Measurements from ENCODE around the gene AP1AR. TPM values are rescaled to one million over a fixed set of nuclear protein-coding genes. Genes with fewer than 3 reads are reported as not detected.

The AP1AR gene
- total and polyA plus RNA-seq, 2 of the 4 experiments (the other 2 are of a cell fraction): 4.0 to 4.7 TPM

DNA sequence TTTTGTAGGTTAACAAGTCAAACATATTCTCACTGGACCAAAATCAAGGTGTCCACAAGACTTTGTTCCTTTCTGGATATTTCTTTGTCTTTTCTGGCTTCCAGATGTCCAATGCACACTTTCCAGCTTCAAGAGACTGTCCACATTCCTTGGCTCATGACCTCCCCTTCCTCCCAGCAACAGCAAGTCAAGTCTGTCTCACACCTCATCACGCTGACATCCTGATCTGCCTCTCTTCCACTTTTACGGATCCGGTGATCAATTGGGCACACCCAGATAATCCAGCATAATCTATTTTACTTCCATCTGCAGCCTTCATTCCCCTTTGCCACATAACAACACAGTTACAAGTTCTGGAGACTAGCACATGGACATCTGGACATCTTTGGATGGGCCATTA, 44.5 kb downstream of the AP1AR start:
- H4K8ac ChIP-seq (ENCODE audit: low read depth in 2 of 2, low read length in 2 of 2): no peak overlapping the region
- H4K20me1 ChIP-seq (ENCODE audit: insufficient read depth, low read length): no peaks in the 10 kb centered on the region
- H2BK15ac ChIP-seq (ENCODE audit: low read depth, low read length): no peak overlapping the region
- H3K79me1 ChIP-seq (ENCODE audit: low read depth in 1 of 2, low read length in 2 of 2): peaks cover 20 to 23% of the 10 kb centered on the region in 2 experiments
- H4K5ac ChIP-seq (ENCODE audit: low read depth, low read length): no peak overlapping the region
- no peak overlapping the region for H4K91ac ChIP-seq (ENCODE audit: insufficient read depth, low read depth, low read length)
- no peak overlapping the region for H2BK20ac ChIP-seq (ENCODE audit: low read depth, low read length)
- peak overlapping the region; percentile 21; the same call in 1 of the 2 replicates for H2AK5ac ChIP-seq (ENCODE audit: low read depth, low read length)
- ATAC-seq (ENCODE audit: low read depth) (no peak), DNase-seq (no peak)
- no peak overlapping the region for H3K18ac ChIP-seq (ENCODE audit: low read depth, low read length)
- peaks cover 7% of the 10 kb centered on the region; the same call in 1 of the 2 replicates for H3K9me1 ChIP-seq (ENCODE audit: insufficient read depth, low read length)
- no peak overlapping the region for H3K4me2 ChIP-seq (ENCODE audit: low read depth, low read length)
- no peak overlapping the region for H2AK9ac ChIP-seq (replicated peaks; ENCODE audit: low read depth, low read length, poor library complexity)
- H3K9me3 ChIP-seq (ENCODE audit: control insufficient read depth, insufficient read depth, low read length): peaks cover 4% of the 10 kb centered on the region; the same call in 1 of the 2 replicates
- ChIA-PET CTCF (no interaction called here), POLR2A (ENCODE audit: unreplicated experiment) (no interaction called here)
- no peak overlapping the region for H3K9ac ChIP-seq (ENCODE audit: low read depth, low read length)
- H3K4me1 ChIP-seq (ENCODE audit: control insufficient read depth, insufficient read depth, low read length): peaks cover 6% of the 10 kb centered on the region
- no peak overlapping the region for H3K23ac ChIP-seq (ENCODE audit: low read depth, low read length)
- intact Hi-C loops (cut with micrococcal nuclease) (no loop called here), dilution Hi-C loops (cut with HindIII; ENCODE audit: low sequenced_read_pairs, unreplicated experiment) (no loop called here), in situ Hi-C loops (cut with MboI; ENCODE audit: low sequenced_read_pairs) (no loop called here)
- no TSS peak for BruUV-seq (replicated peaks)
- no peak overlapping the region for H2AFZ ChIP-seq (replicated peaks; ENCODE audit: low read length, poor library complexity)
- TF ChIP-seq FOS (IDR thresholded peaks at IDR 0.05; ENCODE audit: low read depth, low read length) (no peak), RCOR1 (IDR thresholded peaks at IDR 0.05; ENCODE audit: insufficient replicate concordance, low read length) (no peak), MXI1 (IDR thresholded peaks at IDR 0.05; ENCODE audit: borderline replicate concordance, low read depth, low read length) (no peak), NFE2L2 (IDR thresholded peaks at IDR 0.05; ENCODE audit: low read depth, low read length) (no peak), MAZ (IDR thresholded peaks at IDR 0.05; ENCODE audit: borderline replicate concordance, low read depth, low read length) (no peak), SMC3 (IDR thresholded peaks at IDR 0.05; ENCODE audit: low read depth, low read length) (no peak), RAD21 (IDR thresholded peaks at IDR 0.05; ENCODE audit: low read length) (no peak), CHD1 (IDR thresholded peaks at IDR 0.05; ENCODE audit: low read depth, low read length) (no peak), CEBPB (IDR thresholded peaks at IDR 0.05; ENCODE audit: low read depth, low read length) (no peak), MAFK (IDR thresholded peaks at IDR 0.05; ENCODE audit: low read depth, low read length) (no peak), RFX5 (IDR thresholded peaks at IDR 0.05; ENCODE audit: low read depth, low read length) (no peak)
- TF ChIP-seq, protein P1, sequence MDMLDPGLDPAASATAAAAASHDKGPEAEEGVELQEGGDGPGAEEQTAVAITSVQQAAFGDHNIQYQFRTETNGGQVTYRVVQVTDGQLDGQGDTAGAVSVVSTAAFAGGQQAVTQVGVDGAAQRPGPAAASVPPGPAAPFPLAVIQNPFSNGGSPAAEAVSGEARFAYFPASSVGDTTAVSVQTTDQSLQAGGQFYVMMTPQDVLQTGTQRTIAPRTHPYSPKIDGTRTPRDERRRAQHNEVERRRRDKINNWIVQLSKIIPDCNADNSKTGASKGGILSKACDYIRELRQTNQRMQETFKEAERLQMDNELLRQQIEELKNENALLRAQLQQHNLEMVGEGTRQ (IDR thresholded peaks at IDR 0.05; ENCODE audit: low read depth, low read length): no peak
- TF ChIP-seq, protein P2, sequence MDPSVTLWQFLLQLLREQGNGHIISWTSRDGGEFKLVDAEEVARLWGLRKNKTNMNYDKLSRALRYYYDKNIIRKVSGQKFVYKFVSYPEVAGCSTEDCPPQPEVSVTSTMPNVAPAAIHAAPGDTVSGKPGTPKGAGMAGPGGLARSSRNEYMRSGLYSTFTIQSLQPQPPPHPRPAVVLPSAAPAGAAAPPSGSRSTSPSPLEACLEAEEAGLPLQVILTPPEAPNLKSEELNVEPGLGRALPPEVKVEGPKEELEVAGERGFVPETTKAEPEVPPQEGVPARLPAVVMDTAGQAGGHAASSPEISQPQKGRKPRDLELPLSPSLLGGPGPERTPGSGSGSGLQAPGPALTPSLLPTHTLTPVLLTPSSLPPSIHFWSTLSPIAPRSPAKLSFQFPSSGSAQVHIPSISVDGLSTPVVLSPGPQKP (IDR thresholded peaks at IDR 0.05; ENCODE audit: borderline replicate concordance, low read depth, low read length): no peak
- TF ChIP-seq, protein P3, sequence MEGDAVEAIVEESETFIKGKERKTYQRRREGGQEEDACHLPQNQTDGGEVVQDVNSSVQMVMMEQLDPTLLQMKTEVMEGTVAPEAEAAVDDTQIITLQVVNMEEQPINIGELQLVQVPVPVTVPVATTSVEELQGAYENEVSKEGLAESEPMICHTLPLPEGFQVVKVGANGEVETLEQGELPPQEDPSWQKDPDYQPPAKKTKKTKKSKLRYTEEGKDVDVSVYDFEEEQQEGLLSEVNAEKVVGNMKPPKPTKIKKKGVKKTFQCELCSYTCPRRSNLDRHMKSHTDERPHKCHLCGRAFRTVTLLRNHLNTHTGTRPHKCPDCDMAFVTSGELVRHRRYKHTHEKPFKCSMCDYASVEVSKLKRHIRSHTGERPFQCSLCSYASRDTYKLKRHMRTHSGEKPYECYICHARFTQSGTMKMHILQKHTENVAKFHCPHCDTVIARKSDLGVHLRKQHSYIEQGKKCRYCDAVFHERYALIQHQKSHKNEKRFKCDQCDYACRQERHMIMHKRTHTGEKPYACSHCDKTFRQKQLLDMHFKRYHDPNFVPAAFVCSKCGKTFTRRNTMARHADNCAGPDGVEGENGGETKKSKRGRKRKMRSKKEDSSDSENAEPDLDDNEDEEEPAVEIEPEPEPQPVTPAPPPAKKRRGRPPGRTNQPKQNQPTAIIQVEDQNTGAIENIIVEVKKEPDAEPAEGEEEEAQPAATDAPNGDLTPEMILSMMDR (conservative IDR thresholded peaks at IDR 0.05; ENCODE audit: low read depth, low read length): no peak
- 83% methylated on average over 3 of the region's 3 CpGs; no CpG with 5 or more reads in 1 of the 2 experiments for WGBS, 2 experiments (ENCODE audit: extremely low coverage in 2 of 2, insufficient read length in 1 of 2)
- H2BK120ac ChIP-seq (ENCODE audit: low read depth, low read length): no peak overlapping the region
- no peak overlapping the region for H3K4ac ChIP-seq (ENCODE audit: low read depth, low read length)
- no peak overlapping the region for H3K27ac ChIP-seq (ENCODE audit: insufficient read depth, low read length)
- peaks cover 3% of the 10 kb centered on the region for H3K36me3 ChIP-seq (ENCODE audit: control insufficient read depth, insufficient read depth, low read length)
- no peak overlapping the region for H2BK5ac ChIP-seq (ENCODE audit: low read depth, low read length, poor library complexity, severe bottlenecking)
- no peak overlapping the region for H3K14ac ChIP-seq (replicated peaks; ENCODE audit: low read depth, low read length)
- H3K4me3 ChIP-seq (ENCODE audit: insufficient read depth, low read depth, low read length): no peak overlapping the region
- H3K27me3 ChIP-seq (ENCODE audit: control insufficient read depth, insufficient read depth, low read length): no peaks in the 10 kb centered on the region
- no peak overlapping the region for H3K56ac ChIP-seq (ENCODE audit: extremely low read depth, insufficient read depth, low read length)

All from IMR-90 (cell line).